HG03469 (cell line): Measurements from ENCODE around the gene AGAP1.

Experiments
- ATAC-seq: cut with Tn5 transposase; IDR thresholded peaks from one replicate; pipeline ENCODE4 v1.9.1; 2021; ENCODE audit warnings: mild to moderate bottlenecking, moderate library complexity, moderate number of reproducible peaks; ENCODE audit not compliant: unreplicated experiment

Gene AGAP1

GRCh38 chr2:235951982-235952381, 458.1 kb downstream of the AGAP1 start:
- ATAC-seq: no peak

GRCh38 chr2:235952714-235953113, 458.9 kb downstream of the AGAP1 start:
- ATAC-seq: no peak

- no peak for ATAC-seq
Measured at GRCh38 chr2:235954281-235954680, 460.4 kb downstream of the AGAP1 start.

- ATAC-seq: no peak
Measured at GRCh38 chr2:235954888-235955480, 461.1 kb downstream of the AGAP1 start.

- no peak for ATAC-seq
Measured at GRCh38 chr2:235955664-235956063, 461.8 kb downstream of the AGAP1 start.

- no peak for ATAC-seq
Measured at GRCh38 chr2:235956281-235956970, 462.6 kb downstream of the AGAP1 start.

GRCh38 chr2:235957251-235957650, 463.4 kb downstream of the AGAP1 start:
- ATAC-seq: no peak

GRCh38 chr2:235958221-235958930, 464.5 kb downstream of the AGAP1 start:
- no peak for ATAC-seq

- ATAC-seq: no peak
Measured at GRCh38 chr2:235958931-235959410, 465.1 kb downstream of the AGAP1 start.

GRCh38 chr2:235960011-235960715, 466.3 kb downstream of the AGAP1 start:
- ATAC-seq: no peak

GRCh38 chr2:235960716-235961640, 467.1 kb downstream of the AGAP1 start:
- no peak for ATAC-seq

GRCh38 chr2:235961711-235962110, 467.9 kb downstream of the AGAP1 start:
- ATAC-seq: no peak

GRCh38 chr2:235963853-235964577, 470.2 kb downstream of the AGAP1 start:
- ATAC-seq: no peak

- no peak for ATAC-seq
Measured at GRCh38 chr2:235964787-235965390, 471.0 kb downstream of the AGAP1 start.

- no peak for ATAC-seq
Measured at GRCh38 chr2:235966396-235966795, 472.6 kb downstream of the AGAP1 start.

- ATAC-seq: no peak
Measured at GRCh38 chr2:235966932-235967757, 473.3 kb downstream of the AGAP1 start.

- no peak for ATAC-seq
Measured at GRCh38 chr2:235968155-235968554, 474.3 kb downstream of the AGAP1 start.

GRCh38 chr2:235968616-235969324, 474.9 kb downstream of the AGAP1 start:
- no peak for ATAC-seq
